ENCODE results near the gene SYT1.
A peak's percentile ranks its signal among the peaks of the same experiment; 100 is the strongest.
"Not testable (repeated sequence)": the region's sequence is repeated elsewhere in the genome, so short reads cannot be mapped to it uniquely, and the experiment has no call there.

SYT1 gene

GRCh38 chr12:78864403-78864869, at the start of gene SYT1:
TSS of gene SYT1 (plus strand) at chr12:78864774.
- peak; percentile 91 for DNase-seq

GRCh38 chr12:78818487-78818886, 46.1 kb upstream of the SYT1 start:
- no peak for DNase-seq

DNA sequence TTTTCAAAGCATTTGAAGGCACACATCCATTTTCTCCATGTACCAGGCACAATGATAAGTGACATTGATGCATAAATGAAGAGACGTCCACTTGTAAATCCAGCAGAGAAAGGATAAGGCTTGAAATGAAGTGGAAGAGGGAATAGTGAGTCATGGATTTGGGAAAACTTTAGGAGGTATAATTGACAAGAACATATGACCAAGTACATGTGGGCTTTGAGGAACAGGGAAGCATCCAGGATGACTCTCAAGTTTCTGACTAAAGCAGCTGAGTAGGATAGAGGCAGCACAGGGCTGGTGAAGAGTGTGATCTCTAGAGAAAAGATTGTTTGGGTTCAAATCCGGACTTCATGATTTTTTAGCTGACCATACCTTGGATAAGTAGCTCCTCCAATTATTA, 43.6 kb upstream of the SYT1 start:
- no peak for DNase-seq

DNA sequence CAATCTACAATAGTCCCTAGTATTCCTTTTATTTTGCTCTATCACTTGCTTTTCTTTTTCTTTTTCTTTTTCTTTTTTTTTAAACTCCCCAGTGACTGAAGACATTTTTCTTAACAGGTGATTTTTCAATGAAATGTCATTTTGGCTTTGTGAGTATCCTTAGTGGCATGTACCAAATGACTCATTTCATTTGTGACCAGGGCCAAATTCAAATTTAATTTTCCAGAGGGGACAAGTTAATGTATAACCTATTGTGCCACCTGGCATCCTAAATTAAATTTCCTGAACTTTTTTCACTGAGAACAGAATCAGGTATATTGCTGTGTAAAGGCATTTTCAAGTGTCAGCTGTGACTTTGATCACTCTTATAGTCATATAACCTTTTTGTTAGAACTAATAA, 39.7 kb upstream of the SYT1 start:
- DNase-seq: no peak

GRCh38 chr12:78829690-78830089, 34.9 kb upstream of the SYT1 start:
- DNase-seq: no peak

GRCh38 chr12:78835493-78835892, 29.1 kb upstream of the SYT1 start:
- no peak for DNase-seq

- DNase-seq: not testable (repeated sequence)
These were observed 24.0 kb upstream of the SYT1 start for GRCh38 chr12:78840518-78841019.

DNA sequence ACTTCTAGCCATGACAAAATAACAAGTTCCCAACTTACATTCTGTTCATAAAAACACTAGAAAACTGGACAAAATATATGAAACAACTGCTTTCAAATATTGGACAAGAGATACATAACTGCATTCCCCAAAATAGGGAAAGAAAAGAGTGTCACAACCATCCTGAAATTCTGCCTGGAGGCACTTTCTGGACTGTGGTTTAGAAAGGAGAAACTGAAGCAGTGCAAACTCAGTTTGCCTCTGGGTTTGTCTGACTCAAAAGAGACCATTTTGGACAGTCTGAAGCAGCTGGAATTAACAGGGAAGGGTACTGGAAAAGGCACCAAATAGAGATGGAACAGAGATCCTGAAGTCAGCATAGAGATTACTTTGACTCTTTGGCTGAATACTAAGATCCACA, 11.3 kb upstream of the SYT1 start:
- no peak for DNase-seq

- DNase-seq: peak; percentile 69
These were observed 832 bp upstream of the SYT1 start for GRCh38 chr12:78863482-78864402.

GRCh38 chr12:78864870-78865463, 393 bp downstream of the SYT1 start:
- peak; percentile 35 for DNase-seq

GRCh38 chr12:78865516-78865915, 942 bp downstream of the SYT1 start:
- no peak for DNase-seq

- no peak for DNase-seq
These were observed 1.9 kb downstream of the SYT1 start for GRCh38 chr12:78866518-78866917.

DNA sequence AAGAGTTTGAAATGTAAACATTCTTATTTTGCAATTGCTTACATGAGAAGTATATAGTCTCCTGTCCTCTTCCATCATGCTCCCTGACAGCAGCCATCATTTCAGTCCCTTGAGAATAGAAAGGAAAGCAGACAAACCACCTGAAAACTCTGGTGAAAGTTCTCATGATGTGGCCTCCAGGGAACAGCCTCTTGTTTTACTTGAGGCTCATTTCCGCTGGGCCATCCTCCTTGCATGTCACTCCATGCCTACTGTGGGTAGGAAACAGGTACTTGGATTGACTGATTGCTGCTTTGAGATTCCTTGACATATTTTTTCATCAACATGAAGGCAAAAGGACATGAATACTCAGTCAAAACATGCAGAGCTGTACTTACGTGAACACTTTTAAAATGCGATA, 6.0 kb downstream of the SYT1 start:
- no peak for DNase-seq

- no peak for DNase-seq
These were observed 7.0 kb downstream of the SYT1 start for GRCh38 chr12:78871566-78871965.

DNA sequence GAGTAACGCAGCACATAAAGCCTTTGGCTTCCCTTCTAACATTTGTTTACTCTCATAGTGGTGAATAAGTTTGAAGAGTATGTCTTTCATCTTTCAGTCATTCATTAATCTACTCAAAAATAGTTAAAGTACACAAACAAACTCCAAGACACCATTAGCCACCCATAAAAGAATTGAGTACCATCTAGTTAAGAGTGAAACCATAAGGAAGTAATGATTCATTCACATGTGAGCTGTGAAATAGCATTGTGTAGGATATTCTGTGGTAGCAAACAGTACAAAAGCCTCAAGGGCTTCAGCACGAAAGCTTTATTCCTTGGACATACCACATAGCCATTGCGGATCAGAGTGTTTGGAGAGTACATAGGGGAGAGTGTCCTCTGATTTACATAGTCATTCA, 13.9 kb downstream of the SYT1 start:
- DNase-seq: no peak

DNA sequence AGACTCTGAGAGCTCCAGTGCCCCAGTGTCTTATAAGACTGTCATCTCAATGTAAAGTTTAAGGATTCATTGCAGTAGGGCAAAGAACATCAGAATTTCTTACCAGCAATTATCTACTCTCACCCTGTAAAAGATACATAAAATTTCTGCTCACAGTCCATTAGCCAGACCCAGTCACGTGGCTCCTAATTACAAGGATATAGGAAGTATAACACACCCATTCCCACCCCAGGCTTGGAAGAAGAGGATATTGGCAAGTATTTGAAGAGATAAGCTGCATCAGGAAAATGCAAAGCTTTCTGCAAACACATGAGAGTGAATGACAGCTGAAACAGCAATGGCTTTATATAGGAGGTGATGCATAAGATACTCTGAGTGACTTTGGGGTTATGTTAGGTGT, 14.3 kb downstream of the SYT1 start:
- DNase-seq: no peak

DNA sequence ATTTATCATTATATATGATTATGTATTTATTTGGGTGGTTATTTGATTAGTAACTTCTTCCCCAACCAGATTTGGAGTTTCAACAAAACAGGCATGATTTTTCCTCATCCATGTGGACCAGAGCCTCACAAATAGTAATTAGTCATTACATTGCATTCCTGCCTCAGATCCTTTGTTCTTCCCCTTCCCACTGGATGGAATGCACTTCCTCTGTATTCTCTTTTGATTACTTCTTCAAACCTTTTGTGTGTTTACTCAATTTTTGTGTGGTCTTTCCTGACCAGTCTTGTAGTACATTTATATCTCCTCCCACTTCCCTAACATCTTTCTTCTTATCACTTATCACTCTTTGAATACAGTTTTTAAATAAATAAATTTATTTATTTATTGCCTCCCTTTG, 15.5 kb downstream of the SYT1 start:
- DNase-seq: no peak

- no peak for DNase-seq
These were observed 17.1 kb downstream of the SYT1 start for GRCh38 chr12:78881685-78882084.

DNA sequence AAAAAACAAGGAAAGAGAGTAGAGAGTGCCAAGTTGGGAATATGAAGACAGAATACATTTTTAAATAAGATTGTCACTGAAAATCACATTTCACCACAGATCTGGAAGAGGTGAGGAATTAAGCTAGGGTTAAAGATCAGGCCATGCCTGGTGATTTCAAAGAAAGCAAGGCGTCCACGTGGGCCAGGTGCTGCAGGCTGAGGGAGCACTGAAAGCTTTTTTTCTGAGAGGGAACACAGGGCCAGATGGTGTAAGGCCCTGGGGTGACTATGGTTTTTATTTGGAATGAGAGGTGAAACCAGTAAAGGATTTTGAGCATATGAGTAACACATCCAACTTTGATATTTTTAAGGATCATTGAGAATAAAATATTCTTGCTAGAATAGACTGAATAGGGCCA, 20.9 kb downstream of the SYT1 start:
- no peak for DNase-seq

GRCh38 chr12:78886719-78887407, 22.3 kb downstream of the SYT1 start:
- no peak for DNase-seq

DNA sequence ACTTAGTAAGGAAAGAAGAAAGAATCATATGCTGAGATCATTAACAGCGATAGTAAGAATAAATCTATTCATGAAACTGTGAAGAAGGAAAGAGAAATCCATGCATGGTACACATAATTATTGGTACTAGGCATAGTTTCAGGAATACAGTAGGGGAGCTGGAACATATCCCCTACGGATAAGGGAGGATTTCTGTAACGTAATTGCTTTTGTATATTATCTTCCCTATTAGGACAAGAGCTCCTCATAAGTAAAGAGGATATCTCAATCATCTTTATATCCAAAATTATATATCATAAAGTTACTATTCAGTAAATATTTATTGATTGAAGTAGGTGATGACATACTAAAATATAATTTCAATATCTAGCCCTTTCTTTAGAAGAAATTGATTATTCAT, 22.9 kb downstream of the SYT1 start:
- DNase-seq: no peak

DNA sequence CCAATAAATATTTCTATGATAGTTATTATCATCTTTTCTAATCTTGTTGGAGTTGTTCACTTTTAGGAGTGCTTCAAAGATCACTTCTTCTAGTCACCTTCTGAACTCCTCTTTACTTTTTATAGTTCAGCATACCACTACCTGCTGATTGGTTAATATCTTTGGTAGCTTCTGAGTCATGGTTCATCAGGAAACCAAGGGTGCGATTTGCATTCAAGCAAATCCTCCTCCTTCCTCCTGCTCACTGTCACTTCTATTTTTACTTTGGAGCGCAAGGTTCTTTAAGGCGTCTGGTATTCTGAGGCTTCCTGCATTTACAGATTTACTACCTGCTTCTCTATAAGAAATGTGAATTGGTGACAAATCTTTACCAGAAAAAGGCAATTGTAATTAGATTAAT, 24.0 kb downstream of the SYT1 start:
- DNase-seq: no peak

- no peak for DNase-seq
These were observed 27.2 kb downstream of the SYT1 start for GRCh38 chr12:78891646-78892353.
